NAMALWA (cell line): Measurements from ENCODE around the gene LIF.
"Not testable (repeated sequence)": the region's sequence is repeated elsewhere in the genome, so short reads cannot be mapped to it uniquely, and the experiment has no call there.

Experiments
- DNase-seq: peaks from one replicate; pipeline ENCODE4 v3.0.0-alpha.2; 2015; ENCODE audit warnings: low spot score

LIF gene

DNA sequence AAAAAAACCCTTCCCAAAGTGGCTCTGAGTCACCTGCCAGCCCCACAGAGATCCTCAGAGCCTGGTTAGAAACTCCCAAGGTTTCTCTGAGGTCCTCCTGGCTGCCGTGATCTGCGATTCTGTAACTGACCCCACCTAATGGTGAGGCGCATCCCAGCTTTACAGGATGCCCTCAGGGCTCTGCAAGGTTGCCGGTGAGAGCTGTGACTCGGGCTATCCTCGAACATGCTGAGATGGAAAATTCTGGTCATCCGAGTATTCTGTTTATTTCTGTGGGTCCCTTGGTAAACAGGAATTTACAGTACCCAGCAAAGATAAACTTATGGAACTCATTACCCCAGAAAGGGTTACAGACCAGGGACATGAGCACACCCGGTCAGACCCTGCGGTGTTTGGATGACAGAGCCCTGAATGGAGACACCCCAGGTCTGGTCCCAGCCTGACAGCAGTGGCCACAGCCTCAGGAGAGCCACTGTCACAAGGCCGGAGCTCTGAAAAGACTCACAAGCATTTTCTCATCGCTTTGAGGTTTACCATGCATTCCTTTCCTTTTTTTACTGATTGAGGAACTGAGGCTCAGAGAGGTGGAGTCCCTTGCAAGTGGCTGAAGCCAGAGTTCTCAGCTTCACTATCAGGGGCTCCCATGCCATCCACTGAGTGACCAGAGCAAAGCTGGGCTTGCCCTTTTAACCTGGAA, 22.2 kb downstream of the LIF start:
- DNase-seq = no peak

DNA sequence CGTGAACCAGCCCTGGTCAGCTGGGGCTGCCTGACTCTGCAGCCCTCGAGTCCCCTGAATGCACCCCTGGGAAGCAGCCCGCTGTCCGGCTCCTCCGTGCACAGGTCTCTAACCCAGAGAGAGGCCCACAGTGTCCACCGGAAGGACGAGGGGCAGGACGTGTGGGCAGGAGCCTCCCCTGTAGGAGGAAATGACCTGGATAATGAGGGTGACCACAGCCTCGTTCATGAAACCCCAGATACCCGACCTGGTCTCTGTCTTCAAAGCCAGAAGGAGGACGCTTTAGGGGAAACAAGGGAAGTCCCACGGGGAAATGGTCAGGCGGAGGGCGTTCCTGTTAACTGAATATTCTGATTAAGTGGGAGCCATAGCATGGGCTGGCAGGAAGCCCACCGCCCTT, 23.3 kb downstream of the LIF start:
- DNase-seq = no peak

DNA sequence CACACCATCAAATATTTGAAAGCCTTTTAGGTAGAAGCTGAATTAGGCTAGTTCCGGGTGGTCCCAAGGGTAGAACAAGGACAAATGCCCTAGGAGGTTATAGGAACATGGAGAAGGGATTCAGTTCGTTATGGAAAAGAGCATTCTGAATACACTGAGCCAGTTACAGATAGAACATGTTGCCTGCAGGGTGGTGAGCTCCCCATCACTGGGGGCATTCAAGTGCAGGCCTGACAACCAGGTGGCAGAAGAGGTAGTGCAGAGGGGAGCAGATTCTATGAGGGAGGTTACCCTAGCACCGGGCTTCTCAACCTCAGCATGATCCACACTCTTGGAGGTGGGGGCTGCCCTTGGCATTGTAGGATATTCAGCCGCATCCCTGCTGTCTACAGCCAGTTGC, 24.2 kb downstream of the LIF start:
- DNase-seq = no peak

DNA sequence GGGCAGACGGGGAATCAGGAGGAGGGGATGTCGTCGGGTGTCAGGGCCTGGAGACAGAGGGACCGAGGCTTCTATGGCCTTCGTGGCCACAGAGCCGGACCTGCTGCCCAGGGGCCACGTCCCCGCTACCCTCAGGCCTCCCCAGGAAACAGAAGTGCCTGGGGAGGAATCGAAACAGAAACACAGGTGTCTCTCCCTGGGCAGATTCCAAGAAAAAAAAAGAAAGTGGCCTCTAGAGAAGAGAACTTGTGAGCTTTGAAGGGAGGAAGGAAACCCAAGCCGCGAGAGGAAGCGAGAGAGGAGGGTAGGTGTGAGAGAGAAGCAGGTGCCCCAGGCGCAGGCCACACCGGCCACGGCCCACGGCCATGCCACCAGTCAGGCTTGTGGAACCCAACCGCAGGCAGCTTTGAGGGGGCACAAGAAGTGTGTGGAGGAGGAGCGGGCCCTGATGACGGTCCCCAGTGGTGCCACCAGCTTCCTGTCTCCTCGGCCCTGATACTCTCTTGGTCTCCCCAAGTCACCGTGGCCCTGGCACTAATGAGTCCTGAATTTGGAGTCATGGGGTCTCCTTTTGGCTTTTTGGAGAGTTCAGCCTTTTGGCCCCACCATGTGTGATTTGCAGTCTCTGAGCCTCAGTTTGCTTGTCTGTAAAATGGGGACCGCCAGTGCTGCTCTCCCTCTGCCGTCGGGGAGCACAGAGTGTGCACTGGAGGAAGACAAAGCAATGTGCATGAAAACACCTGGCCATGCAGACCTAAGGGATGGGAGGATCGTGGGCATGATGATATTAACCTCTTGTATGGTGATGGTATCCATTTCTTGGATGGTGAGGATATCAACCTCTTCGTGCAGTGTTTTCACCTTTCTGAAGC, 25.2 kb downstream of the LIF start:
- no peak for DNase-seq

DNA sequence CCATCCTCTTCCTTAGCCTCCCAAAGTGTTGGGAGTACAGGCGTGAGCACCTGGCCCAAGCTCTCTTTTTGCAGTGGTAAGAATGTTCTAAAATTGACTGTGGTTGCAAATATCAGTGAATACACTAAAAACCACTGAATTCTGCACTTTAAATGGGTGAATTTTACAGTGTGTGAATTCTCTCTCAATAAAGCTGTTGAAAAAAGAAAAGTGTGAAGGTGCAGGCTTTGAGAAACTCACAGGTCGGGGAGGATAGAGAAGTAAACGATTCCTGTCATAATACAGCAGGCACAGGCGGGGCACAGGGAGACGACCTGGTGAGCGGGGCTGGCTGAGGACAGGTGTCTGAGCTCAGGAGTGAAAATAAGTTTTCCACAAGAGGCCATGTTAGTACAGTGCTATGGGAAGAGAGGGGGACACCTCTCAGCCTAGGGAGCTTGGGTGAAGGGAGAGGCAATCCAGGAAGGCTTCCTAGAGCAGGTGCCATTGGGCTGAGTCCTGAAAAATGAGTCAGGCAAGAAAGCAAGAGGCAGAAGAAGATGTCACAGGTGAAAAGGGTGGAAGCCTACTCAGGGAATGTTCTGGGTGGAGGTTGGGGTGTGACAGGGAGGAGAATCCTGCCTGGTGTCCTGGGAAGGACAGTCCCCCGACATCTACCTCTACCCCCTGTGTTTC, 26.1 kb downstream of the LIF start:
- no peak for DNase-seq

DNA sequence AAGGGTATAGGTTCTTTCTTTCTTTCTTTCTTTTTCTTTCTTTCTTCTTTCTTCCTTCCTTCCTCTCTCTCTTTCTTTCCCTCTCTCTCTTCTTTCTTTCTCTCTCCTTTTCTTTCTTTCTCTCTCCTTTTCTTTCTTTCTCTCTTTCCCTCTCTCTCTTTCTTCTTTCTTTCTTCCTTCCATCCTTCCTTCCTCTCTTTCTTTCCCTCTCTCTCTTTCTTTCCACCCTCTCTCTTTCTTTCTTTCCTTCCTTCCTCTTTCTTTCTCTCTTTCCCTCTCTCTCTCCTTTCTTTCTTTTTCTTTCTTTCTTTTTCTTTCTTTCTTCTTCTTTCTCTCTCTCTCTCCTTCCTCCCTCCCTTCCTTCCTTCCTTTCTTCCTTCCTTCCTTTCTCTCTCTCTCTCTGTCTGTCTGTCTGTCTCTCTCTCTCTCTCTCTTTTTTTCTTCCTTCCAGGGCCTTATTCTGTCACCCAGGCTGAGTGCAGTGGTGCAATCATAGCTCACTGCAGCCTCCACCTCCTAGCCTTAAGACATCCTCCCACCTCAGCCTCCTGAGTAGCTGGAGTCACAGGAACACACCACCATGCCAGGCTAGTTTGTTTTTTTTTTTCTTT, 26.8 kb downstream of the LIF start:
- DNase-seq = no peak

DNA sequence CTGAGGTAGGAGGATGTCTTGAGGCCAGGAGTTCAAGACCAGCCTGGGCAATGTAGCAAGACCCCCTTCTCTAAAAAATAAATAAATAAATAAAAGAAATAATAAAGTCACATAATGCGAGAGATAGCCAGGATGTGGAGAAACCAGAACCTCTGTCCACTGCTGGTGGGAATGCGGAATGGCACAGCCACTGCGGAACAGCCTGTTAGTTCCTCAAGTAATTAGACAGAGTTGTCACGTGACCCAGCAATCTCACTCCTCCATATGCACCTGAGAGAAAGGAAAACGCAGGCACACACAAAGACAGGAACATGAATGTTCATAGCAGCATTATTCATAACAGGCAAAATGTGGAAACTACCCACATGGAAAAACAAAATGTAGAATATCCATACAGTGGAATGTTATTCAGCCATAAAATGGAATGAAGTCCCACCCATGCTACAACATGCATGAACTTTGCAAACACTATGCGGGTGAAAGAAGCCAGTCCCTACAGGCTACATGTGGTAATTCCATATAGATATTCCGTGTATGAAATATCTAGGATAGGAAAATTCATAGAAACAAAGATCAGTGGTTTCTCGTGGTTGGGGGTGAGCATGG, 27.4 kb downstream of the LIF start:
- no peak for DNase-seq

DNA sequence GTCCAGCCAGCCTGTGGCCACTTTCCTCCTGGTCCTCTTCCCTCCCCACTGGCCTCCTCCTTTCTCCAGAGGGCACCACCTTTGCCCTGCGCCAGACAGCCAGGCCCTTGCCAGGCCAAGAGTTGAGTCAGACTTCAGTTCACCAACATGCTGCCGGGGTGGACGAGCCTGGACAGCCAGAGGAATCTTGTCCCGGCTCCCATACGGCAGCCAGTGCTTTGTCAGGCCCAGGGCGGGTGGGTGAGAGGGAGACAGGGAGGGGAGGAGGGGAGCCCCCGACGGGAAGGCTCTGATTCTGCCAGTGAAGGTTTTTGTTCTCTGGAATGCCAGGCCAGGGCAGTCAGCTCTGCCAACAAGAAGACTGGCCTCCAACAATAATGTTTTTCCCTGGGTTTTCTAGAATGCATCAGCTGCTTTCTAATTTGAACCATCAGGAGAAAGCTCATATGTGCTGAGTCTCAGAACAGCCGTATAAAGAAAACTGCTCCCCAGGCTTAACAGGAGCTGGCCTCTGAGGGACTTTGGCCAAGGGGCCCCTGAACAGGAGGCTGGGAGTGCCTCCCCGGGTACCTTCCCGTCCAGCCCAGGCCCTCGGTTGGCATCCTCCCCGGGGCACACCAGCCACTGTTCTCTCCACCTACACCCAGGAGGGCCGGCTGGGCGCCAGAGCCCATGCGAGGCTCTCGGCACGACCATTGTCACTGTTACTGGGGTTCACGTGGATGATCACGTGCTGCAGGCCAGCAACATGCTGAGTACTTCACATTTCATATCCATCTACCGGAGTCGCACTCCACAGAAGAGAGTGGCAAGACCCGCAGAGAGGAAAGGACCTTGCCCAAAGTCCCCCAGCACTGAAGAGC, 28.6 kb downstream of the LIF start:
- DNase-seq = no peak

DNA sequence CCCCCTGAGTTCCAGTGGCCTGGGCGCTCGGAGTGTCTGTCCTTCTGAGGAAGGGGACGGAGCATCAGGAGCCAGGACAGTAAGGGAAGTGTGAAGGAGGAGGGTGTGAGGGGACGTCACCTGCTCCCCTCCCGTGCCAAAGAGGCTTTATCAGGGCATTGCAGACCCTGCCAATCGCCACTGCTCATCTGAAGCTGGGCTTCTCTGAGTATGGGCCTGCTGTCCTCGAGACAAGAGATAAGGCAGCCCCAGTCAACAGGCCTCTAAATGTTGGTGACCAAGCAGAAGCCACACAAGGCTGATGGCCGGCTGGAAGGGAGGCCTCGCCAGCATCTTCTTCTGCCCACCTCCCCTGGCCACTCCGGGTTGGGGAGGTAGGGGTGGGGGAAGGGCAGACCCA, 29.8 kb downstream of the LIF start:
- no peak for DNase-seq

DNA sequence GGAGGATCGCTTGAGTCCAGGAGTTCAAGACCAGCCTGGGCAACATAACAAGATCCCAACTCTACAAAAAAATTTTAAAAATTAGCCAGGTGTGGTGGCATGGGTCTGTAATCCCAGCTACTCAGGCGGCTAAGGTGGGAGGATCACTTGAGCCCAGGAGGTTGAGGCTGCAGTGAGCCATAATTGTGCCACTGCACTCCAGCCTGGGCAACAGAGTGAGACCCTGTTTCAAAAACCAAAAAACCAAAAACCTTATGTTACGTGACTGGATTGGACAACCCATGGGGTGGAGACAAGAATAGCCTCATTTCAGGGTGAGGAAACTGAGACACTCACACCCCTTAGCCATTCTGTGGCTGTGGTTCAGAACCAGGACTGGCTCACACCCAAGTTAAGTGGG, 30.3 kb downstream of the LIF start:
- DNase-seq = not testable (repeated sequence)

DNA sequence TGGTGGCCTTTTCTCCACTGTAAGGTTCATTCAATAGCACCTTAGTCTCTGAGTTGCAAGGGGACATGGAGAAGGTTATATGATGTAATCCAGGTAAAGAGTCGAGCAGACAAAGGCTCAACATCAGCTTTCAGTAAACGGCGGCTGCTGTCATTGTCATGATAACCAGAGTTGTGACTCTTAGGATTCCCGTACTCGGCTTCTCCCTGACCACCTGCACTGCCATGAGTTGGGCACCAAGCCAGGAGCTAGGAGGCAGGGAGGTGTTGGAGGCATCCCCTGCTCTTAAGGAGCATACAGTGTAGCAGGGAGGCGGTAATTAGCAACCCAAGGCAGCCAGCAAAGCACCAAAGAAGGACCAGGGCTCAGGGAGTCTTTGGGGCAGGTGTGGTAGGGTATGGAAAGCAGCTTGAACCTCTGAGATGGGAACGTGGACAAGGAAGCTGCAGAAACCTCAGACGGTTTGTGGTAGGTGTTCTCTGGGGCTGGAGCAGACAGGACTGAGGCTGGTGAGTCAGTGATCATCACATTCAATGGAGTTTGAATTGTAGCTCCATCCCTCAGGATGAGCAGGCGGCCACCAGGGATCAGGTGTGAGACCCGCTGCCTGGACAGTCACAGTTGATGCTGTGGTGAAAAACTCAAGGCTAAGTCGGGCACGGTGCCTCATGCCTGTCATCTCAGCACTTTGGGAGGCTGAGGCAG, 31.7 kb downstream of the LIF start:
- DNase-seq = no peak

DNA sequence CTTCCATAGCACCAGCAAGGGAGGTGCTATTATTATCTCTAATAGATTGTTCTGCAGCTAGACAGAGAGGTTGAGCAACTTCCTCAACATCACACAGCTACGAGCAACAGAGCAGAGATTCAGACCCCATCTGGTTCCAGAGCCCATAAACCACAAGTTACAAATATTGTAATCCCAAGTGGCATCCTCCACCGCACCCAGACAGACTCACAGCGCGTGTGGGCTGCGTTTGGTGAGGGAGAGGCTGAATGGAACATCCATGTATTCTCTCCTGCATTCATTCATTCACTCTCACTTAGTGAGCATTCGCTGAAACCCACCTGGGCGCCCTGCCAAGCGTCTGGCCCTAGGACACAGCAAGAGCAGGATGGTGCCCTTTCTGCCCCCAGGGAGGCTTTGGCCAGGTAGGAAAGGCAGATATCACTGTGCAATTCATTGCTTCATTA, 33.5 kb downstream of the LIF start:
- DNase-seq = no peak

DNA sequence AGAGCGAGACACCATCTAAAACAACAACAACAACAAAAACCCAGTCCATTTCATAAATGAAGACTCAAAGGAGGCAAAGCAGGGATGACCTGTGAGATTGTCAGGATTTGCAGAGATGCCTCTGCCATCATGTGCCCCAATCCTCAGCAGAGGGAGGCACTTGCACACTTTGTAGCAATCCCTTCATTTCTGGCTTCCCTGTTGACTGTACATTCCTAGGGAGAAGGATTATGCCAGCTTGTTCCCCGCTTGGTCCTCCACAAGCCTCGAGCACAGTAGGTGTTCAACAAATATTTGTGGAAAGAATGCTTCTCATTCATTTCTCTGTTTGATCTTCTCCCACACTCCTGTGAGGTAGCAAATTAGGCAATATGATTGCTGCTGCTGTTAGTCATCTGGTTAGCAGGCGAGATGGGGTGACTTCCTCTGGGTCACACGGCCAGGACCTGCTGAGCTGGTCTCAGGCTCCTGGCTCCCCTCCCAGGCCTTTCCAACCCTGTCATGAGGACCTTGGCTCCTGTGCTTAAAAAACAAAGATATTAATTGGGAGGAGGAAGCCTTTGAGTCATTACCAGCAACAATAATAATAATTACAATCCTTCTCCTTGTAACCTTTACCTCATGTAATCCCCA, 34.1 kb downstream of the LIF start:
- DNase-seq = no peak

DNA sequence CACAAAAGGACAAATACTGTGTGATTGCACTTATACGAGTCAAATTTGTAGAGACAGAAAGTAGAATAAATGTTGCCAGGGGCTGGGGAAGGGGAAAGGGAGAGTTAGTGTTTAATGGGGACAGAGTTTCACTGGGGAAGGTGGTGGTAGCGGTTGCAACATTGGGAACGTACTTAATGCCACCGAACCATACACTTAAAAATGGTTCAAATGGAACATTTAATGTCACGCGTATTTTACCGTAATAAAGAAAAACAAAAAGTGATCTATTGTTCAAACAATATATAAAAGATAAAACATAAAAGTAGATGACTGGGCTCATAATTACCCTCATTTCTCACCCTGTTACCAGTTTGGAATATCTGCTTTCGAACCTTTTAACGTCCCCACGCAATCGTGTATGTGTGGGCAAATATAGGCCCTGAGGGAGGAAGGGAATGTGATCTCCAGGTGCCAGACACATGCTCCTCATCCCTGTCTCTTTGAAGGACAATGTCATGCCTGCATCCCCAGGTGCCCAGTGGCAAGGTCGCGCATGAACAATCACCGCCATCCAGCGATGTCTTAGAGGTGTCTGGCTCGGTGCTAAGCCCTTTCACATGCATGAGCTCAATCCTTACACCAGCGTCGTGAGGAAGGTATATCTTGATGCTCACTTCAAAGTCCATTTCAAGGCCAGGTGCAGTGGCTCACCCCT, 35.3 kb downstream of the LIF start:
- DNase-seq = no peak

DNA sequence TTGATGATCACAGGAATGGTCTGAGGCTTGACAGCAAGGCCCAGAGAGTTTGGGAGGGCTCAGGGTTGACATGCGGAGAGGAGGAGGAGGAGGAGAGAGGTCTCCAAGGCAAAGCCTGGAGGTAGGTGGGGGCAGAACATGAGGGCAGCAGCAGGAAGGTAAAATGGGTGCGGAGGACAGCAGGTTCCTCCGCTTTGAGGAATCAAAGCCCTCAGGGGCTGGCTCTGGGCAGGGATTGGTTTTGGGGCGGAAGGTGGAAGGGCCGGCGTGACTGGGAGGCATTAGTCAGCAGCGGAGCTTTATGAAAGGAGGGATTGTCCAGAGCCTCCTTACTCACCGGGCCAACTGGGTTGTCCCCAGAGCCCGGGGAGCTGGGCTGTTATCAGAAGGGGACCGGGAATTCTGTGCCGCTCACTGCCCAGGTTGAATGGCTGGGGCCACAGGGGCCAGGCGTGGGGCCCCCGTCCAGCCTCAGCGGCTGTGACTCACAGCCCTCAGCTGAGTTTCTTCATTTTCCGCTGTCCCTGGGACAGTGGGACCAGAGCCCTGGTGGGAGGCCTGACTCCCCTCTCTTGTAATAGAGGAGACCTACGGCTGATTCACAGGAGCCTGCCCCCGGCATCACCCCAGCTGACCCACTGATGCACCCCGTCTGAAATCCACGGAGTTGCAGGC, 36.2 kb downstream of the LIF start:
- no peak for DNase-seq

DNA sequence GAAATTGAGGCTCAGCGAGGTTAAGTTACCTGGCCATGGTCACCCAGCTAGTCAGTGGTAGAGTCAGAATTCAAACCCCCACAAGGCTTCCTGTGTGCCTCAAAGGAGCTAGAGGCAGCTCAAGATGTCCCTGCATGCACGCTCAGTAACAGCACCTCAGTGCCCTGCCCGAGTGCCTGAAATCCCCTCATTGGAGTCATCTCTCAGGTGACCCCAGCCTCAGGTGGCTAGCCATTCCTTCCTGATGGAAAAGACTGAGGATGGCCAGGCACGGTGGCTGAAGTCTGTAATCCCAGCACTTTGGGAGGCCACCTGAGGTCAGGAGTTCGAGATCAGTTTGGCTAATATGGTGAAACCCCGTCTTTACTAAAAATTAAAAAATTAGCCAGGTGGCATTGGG, 36.9 kb downstream of the LIF start:
- no peak for DNase-seq

DNA sequence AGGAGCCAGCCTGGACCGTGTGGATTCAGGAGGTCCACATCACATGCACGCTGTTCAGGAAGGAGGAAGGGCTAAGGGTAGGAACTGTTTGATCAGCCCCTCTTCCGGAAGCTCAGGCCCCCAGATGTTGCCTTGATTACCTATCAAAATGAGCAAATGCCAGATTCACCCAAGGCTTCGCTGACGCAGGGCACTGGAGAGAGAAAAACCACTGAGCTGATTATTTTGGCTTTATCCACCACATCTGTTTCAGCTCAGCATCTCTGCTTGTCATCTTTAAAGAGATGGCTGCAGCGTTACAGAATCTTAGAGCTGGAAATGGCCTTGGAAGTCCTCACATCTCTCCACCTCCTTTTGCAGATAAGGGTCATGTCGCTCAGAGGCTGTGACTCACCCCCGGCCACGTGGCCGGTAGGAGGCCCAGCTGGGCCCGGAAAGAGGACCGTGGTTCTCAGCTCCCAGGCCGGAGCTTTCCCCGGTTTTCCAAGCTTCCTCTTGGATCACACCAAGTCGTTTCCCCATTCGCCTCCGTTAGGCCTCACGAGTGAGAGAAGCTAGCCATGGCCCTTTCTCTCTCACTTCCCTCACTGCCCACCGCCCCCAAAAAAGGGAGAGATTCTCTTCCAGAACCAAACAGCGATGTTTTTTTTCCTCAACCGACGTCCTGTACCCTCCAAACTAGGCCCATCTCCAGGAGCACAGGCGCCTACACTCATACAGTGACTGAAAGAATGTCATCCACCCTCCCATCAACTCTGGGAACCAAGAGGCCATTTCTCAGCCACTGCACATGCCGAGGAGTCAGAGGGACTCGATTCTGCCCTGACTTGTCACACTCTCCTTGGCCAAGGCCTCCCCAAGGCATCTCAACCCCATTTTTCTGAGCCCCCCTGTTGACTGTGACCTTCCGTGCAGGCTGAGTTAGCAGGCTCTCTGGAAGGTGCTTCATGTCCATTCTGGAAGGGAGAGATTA, 37.6 kb downstream of the LIF start:
- no peak for DNase-seq

DNA sequence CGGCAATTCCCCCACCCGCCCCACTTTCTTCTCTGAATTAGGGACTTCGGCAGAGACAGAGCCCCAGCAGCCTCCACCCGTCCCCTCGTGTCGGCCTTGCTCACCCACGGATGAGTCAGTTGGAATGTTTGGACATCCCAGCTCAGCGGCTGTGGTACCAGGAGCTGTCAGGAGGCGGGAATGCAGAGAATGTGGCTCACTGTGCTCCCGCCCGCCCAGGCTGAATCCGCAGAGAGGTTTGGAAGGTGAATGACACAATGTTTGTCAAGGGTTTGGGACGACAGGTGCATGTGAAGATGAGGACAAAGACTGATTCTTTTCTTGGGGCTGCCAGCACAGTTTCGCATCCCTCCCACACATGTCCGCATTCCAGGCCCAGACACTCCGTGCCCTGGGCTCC, 39.6 kb downstream of the LIF start:
- DNase-seq = no peak
